K562 (cell line): Measurements from ENCODE around the gene KLK1. TPM values are rescaled to one million over a fixed set of nuclear protein-coding genes. Genes with fewer than 3 reads are reported as not detected.

Experiments
- DMBX1 ChIP-seq: fragments of 250-450 bp; sonication (Bioruptor Pico); IDR thresholded peaks from 2 replicates; pipeline ENCODE4 v1.8.0; 2022; ENCODE audit warnings: inconsistent platforms, mild to moderate bottlenecking, moderate library complexity, borderline replicate concordance
- HCFC1 ChIP-seq: IDR thresholded peaks from 2 replicates; pipeline ENCODE4 v1.6.1; 2012; ENCODE audit warnings: low read depth, low read length, improper control_type of control experiment
- MAFK ChIP-seq: IDR thresholded peaks from 2 replicates; pipeline ENCODE4 v1.6.1; 2011; ENCODE audit warnings: low read length, improper control_type of control experiment
- PTTG1 ChIP-seq: fragments of 450-650 bp; IDR thresholded peaks from 2 replicates; pipeline ENCODE4 v1.6.1; 2016; ENCODE audit warnings: low read depth, mild to moderate bottlenecking, missing genetic modification characterization, missing compliant biosample characterization
- RB1 ChIP-seq: fragments of 450-650 bp; IDR thresholded peaks from 2 replicates; pipeline ENCODE4 v1.6.1; 2017; ENCODE audit warnings: low read depth, mild to moderate bottlenecking
- WHSC1 ChIP-seq: IDR thresholded peaks from one replicate; pipeline ENCODE4 v1.6.1; 2012; ENCODE audit warnings: low read length, control low read depth, inconsistent platforms
- ZNF354B ChIP-seq: fragments of 250-450 bp; sonication (Bioruptor Pico); IDR thresholded peaks from 2 replicates; pipeline ENCODE4 v1.4.0; 2020
- ZNF436 ChIP-seq: fragments of 250-450, 450-650 bp; sonication (Bioruptor Pico); formaldehyde crosslinking; IDR thresholded peaks from 2 replicates; pipeline ENCODE4 v1.7.0; 2020; ENCODE audit warnings: mild to moderate bottlenecking
- polyA plus RNA-seq, 8 experiments: library from polyadenylated mRNA; depleted of rRNA in 4 of 8; stranded (reverse) in 5 of 8; unstranded in 3 of 8; fragments of >200 nt; fragmentation: Nextera tagmentation in 2 of 8; fragmentation: Illumina TruSeq in 1 of 8; extraction: Ambion mirVana in 2 of 8; extraction: Trizol in 1 of 8; gene quantifications; 2 replicates each; pipeline versions ENCODE4 v1.2.1 to v1.2.3, GENCODE V29; 2011 to 2014; ENCODE audit warnings: inconsistent platforms in 1 of 8, missing spikeins in 1 of 8
- total RNA-seq, 7 experiments: library from RNA; depleted of rRNA in 6 of 7; stranded (reverse); fragments of >200 nt in 6 of 7; fragmentation: Illumina TruSeq in 2 of 7; extraction: Trizol in 2 of 7; gene quantifications; 2 replicates each; pipeline versions ENCODE4 v1.2.1 to v1.2.3, GENCODE V29; 2011 to 2021; ENCODE audit warnings: low replicate concordance in 1 of 7
- TF ChIP-seq, protein P1 (sequence below): sonication (generic); formaldehyde crosslinking; IDR thresholded peaks from 2 replicates; pipeline ENCODE4 v1.8.0; 2023; ENCODE audit warnings: mild to moderate bottlenecking, missing genetic modification reagents
- TF ChIP-seq, protein P2 (sequence below): fragments of 250-450 bp; sonication (Bioruptor Pico); IDR thresholded peaks from 2 replicates; pipeline ENCODE4 v1.5.0; 2021
- TF ChIP-seq, protein P3 (sequence below): sonication (generic); formaldehyde crosslinking; IDR thresholded peaks from 2 replicates; pipeline ENCODE4 v1.8.0; 2022; ENCODE audit warnings: missing genetic modification reagents, mild to moderate bottlenecking, moderate library complexity, borderline replicate concordance
- TF ChIP-seq, protein P4 (sequence below): IDR thresholded peaks from 2 replicates; pipeline ENCODE4 v1.6.1; 2012; ENCODE audit warnings: low read depth, low read length, improper control_type of control experiment, borderline replicate concordance

KLK1 gene
- total and polyA plus RNA-seq, 9 of the 15 experiments (the other 6 are each of a cell fraction or from before 2014, with no cell fraction given) = 0.87 to 15.4 (median 9.1) TPM

DNA sequence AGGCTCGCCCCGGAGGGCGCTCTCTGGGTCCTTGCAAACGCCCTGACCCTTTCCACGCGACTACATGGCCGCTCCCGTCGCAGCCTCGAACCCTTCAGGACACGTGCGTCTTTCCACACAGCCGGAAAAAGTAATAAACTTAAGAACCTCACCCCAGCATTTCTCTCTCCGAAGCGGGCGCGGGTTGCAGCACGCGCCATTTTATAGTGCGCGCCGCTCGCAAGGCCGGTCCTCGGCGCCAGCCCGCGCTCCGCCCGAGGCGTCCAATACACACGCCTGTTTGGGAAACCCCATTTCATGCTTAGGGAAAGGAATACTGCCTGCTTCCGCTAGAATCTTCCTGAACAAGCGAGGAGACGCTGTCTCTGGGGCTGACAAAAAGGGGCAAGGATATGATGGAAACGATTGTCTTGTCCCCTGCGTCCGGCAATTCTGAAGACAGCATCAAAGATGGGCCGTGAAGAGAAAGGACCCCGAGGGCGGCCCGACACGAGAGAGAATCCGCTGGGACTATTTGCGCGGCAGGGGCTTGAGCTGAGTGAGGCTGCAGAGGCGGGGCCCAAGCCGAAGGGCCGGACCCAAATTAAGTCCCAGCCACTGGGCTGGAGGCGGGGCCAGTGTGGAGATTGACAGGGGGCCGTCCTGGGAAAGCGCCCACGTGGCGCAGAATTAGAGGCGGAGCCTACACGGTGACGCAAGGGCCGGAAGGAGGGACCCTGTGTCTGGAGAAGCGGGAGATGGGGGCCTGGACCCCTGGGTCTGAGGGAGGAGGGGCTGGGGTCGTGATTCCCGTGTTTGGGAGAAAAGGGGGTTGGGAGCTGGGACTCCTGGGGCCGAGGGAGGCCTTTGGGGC lies 18.9 kb downstream of the KLK1 start (continued):
- TF ChIP-seq, protein P1, sequence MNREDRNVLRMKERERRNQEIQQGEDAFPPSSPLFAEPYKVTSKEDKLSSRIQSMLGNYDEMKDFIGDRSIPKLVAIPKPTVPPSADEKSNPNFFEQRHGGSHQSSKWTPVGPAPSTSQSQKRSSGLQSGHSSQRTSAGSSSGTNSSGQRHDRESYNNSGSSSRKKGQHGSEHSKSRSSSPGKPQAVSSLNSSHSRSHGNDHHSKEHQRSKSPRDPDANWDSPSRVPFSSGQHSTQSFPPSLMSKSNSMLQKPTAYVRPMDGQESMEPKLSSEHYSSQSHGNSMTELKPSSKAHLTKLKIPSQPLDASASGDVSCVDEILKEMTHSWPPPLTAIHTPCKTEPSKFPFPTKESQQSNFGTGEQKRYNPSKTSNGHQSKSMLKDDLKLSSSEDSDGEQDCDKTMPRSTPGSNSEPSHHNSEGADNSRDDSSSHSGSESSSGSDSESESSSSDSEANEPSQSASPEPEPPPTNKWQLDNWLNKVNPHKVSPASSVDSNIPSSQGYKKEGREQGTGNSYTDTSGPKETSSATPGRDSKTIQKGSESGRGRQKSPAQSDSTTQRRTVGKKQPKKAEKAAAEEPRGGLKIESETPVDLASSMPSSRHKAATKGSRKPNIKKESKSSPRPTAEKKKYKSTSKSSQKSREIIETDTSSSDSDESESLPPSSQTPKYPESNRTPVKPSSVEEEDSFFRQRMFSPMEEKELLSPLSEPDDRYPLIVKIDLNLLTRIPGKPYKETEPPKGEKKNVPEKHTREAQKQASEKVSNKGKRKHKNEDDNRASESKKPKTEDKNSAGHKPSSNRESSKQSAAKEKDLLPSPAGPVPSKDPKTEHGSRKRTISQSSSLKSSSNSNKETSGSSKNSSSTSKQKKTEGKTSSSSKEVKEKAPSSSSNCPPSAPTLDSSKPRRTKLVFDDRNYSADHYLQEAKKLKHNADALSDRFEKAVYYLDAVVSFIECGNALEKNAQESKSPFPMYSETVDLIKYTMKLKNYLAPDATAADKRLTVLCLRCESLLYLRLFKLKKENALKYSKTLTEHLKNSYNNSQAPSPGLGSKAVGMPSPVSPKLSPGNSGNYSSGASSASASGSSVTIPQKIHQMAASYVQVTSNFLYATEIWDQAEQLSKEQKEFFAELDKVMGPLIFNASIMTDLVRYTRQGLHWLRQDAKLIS = peak; percentile 95
- TF ChIP-seq, protein P2, sequence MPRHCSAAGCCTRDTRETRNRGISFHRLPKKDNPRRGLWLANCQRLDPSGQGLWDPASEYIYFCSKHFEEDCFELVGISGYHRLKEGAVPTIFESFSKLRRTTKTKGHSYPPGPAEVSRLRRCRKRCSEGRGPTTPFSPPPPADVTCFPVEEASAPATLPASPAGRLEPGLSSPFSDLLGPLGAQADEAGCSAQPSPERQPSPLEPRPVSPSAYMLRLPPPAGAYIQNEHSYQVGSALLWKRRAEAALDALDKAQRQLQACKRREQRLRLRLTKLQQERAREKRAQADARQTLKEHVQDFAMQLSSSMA (CRISPR knock-in tag) = peak; percentile 82; the same call in 1 of the 2 replicates
- TF ChIP-seq DMBX1 (CRISPR knock-in tag) (no peak), WHSC1 (no peak), ZNF354B (no peak), HCFC1 (peak; percentile 68), ZNF436 (CRISPR knock-in tag) (no peak), MAFK (no peak), PTTG1 (tag) (no peak), RB1 (peak; percentile 96; the same call in 1 of the 2 replicates)
- TF ChIP-seq, protein P3, sequence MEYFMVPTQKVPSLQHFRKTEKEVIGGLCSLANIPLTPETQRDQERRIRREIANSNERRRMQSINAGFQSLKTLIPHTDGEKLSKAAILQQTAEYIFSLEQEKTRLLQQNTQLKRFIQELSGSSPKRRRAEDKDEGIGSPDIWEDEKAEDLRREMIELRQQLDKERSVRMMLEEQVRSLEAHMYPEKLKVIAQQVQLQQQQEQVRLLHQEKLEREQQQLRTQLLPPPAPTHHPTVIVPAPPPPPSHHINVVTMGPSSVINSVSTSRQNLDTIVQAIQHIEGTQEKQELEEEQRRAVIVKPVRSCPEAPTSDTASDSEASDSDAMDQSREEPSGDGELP (CRISPR knock-in tag) = peak; percentile 81
- TF ChIP-seq, protein P4, sequence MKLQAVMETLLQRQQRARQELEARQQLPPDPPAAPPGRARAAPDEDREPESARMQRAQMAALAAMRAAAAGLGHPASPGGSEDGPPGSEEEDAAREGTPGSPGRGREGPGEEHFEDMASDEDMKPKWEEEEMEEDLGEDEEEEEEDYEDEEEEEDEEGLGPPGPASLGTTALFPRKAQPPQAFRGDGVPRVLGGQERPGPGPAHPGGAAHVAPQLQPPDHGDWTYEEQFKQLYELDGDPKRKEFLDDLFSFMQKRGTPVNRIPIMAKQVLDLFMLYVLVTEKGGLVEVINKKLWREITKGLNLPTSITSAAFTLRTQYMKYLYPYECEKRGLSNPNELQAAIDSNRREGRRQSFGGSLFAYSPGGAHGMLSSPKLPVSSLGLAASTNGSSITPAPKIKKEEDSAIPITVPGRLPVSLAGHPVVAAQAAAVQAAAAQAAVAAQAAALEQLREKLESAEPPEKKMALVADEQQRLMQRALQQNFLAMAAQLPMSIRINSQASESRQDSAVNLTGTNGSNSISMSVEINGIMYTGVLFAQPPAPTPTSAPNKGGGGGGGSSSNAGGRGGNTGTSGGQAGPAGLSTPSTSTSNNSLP = no peak
